Measurements from ENCODE around the gene DPP4. TPM values are rescaled to one million over a fixed set of nuclear protein-coding genes. Genes with fewer than 3 reads are reported as not detected.

DPP4 gene
- total and polyA plus RNA-seq, 2 experiments from 2014 or later: 149 to 218 TPM

DNA sequence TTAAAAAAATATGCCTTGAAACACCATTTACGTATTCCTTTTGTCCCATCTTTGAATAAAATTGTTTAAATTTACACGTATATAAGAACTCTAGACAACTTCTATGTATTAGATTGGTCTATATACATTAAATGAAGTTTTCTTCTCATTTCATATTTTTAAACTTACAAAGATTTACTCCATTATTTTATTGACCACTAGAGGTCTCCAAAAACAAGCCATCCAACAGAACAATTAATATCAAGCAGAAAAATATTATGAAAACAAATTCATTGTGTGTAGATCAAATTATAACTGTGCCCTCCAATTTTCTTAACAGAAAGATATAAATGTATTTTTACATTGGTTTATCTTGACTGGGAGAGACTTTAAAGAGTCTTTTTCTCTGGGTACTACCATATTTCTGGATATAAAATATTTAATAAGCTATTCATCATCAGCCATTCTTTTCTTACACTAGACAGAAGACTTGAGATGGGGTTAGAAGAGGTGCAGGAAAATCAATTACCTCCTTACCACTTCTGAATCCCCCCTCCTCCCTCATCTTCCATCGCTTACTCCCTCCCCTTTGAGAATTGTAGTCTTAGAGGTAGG, 66.5 kb downstream of the DPP4 start:
- Histone ChIP-seq H3K27ac (no peak overlapping the region), H3K4me3 (no peak overlapping the region), H4K20me1 (ENCODE audit: insufficient read depth, poor library complexity, severe bottlenecking) (no peaks in the 10 kb centered on the region), H3K4me2 (no peak overlapping the region), H3K79me2 (no peaks in the 10 kb centered on the region), H2AFZ (no peak overlapping the region), H3K36me3 (replicated peaks; ENCODE audit: insufficient read depth, low read depth) (no peaks in the 10 kb centered on the region), H3K9me3 (ENCODE audit: low read depth) (no peaks in the 10 kb centered on the region), H3K9me2 (replicated peaks; ENCODE audit: insufficient read depth) (no peaks in the 10 kb centered on the region), H3K27me3 (no peaks in the 10 kb centered on the region), H3K4me1 (ENCODE audit: insufficient read depth) (peaks cover under 1% of the 10 kb centered on the region)
- no peak for DNase-seq (ENCODE audit: low spot score)
- TF ChIP-seq EZH2phosphoT487 (IDR thresholded peaks at IDR 0.05; ENCODE audit: low read depth, severe bottlenecking, unreplicated experiment): no peak
- TF ChIP-seq, protein P1, sequence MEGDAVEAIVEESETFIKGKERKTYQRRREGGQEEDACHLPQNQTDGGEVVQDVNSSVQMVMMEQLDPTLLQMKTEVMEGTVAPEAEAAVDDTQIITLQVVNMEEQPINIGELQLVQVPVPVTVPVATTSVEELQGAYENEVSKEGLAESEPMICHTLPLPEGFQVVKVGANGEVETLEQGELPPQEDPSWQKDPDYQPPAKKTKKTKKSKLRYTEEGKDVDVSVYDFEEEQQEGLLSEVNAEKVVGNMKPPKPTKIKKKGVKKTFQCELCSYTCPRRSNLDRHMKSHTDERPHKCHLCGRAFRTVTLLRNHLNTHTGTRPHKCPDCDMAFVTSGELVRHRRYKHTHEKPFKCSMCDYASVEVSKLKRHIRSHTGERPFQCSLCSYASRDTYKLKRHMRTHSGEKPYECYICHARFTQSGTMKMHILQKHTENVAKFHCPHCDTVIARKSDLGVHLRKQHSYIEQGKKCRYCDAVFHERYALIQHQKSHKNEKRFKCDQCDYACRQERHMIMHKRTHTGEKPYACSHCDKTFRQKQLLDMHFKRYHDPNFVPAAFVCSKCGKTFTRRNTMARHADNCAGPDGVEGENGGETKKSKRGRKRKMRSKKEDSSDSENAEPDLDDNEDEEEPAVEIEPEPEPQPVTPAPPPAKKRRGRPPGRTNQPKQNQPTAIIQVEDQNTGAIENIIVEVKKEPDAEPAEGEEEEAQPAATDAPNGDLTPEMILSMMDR (IDR thresholded peaks at IDR 0.05; ENCODE audit: poor library complexity): peak; percentile 71
- no peak for TF ChIP-seq EZH2 (IDR thresholded peaks at IDR 0.05; ENCODE audit: borderline replicate concordance)
- 93% methylated on average over 3 of the region's 3 CpGs for WGBS (ENCODE audit: low lambda C conversion rate, missing lambda C conversion rate)

DNA sequence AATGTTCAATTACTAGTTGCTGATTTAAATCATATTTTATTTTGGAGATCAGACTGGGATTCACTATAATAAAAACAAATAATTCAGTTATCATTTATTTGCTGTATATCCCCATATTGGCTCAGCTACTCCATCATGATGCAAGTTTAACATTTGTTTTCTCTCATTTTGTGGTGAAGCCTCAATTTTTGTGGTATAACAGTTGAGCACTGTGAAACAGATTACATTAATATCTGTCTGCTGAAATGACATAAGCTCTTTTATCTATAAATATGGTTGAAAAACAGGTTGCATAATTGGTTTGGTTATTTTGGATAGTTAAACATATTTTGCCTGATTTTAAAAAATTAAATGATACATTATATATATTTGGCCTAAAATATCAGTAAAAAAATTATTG, 67.7 kb downstream of the DPP4 start:
- DNase-seq (ENCODE audit: low spot score): no peak
- Histone ChIP-seq H3K79me2 (no peaks in the 10 kb centered on the region), H3K4me2 (no peak overlapping the region), H3K27ac (no peak overlapping the region), H3K36me3 (replicated peaks; ENCODE audit: insufficient read depth, low read depth) (no peaks in the 10 kb centered on the region), H4K20me1 (ENCODE audit: insufficient read depth, poor library complexity, severe bottlenecking) (no peaks in the 10 kb centered on the region), H3K9me3 (ENCODE audit: low read depth) (no peaks in the 10 kb centered on the region), H3K4me3 (no peak overlapping the region), H3K27me3 (no peaks in the 10 kb centered on the region), H3K9me2 (replicated peaks; ENCODE audit: insufficient read depth) (no peaks in the 10 kb centered on the region), H2AFZ (no peak overlapping the region), H3K4me1 (ENCODE audit: insufficient read depth) (no peaks in the 10 kb centered on the region)
- TF ChIP-seq, protein P1 (IDR thresholded peaks at IDR 0.05; ENCODE audit: poor library complexity): no peak
- no peak for TF ChIP-seq EZH2phosphoT487 (IDR thresholded peaks at IDR 0.05; ENCODE audit: low read depth, severe bottlenecking, unreplicated experiment)
- no peak for TF ChIP-seq EZH2 (IDR thresholded peaks at IDR 0.05; ENCODE audit: borderline replicate concordance)

DNA sequence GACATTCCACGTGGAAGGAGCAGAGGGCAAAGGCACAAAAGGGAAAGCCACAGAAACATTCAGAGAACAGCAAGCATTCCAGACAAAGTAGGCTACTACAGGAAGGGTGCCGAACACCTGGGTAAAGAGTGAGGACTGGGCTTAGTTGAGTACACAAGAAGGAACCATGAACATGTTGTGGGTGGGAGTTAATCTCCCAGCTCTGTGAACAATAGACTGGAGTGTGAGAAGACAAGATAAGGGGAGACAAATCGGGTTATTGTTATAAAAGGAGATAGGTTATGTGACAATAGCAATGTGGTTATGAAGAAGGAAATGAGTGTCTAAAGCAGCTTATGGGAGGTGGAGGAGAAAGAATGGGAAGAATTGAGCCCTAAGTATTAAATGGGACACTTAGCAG, 70.0 kb downstream of the DPP4 start:
- H3K79me2 ChIP-seq: no peaks in the 10 kb centered on the region
- no peaks in the 10 kb centered on the region for H3K4me1 ChIP-seq (ENCODE audit: insufficient read depth)
- no peak for DNase-seq (ENCODE audit: low spot score)
- WGBS (ENCODE audit: low lambda C conversion rate, missing lambda C conversion rate): 75% methylated on average over 3 of the region's 3 CpGs
- H3K27me3 ChIP-seq: no peaks in the 10 kb centered on the region
- H3K27ac ChIP-seq: no peak overlapping the region
- TF ChIP-seq EZH2phosphoT487 (IDR thresholded peaks at IDR 0.05; ENCODE audit: low read depth, severe bottlenecking, unreplicated experiment) (no peak), EZH2 (IDR thresholded peaks at IDR 0.05; ENCODE audit: borderline replicate concordance) (no peak)
- TF ChIP-seq, protein P1 (IDR thresholded peaks at IDR 0.05; ENCODE audit: poor library complexity): no peak
- H3K36me3 ChIP-seq (replicated peaks; ENCODE audit: insufficient read depth, low read depth): no peaks in the 10 kb centered on the region
- no peaks in the 10 kb centered on the region for H3K9me2 ChIP-seq (replicated peaks; ENCODE audit: insufficient read depth)
- H3K4me3 ChIP-seq: no peak overlapping the region
- H2AFZ ChIP-seq: no peak overlapping the region
- H3K4me2 ChIP-seq: no peak overlapping the region
- H4K20me1 ChIP-seq (ENCODE audit: insufficient read depth, poor library complexity, severe bottlenecking): no peaks in the 10 kb centered on the region
- H3K9me3 ChIP-seq (ENCODE audit: low read depth): no peaks in the 10 kb centered on the region
